SK-N-SH treated with all-trans-retinoic acid at 6 μM for 48 hours (cell line): ENCODE data around the gene NFIB.

Source experiments
- ARNTL ChIP-seq: fragments of 450-650 bp; formaldehyde crosslinking; IDR thresholded peaks from 2 replicates; pipeline ENCODE4 v1.5.0; 2020; ENCODE audit warnings: low read depth, mild to moderate bottlenecking, moderate library complexity, borderline replicate concordance
- BACH2 ChIP-seq: fragments of 250-450 bp; sonication (Bioruptor Pico); IDR thresholded peaks from 2 replicates; pipeline ENCODE4 v1.9.0; 2021; ENCODE audit warnings: mild to moderate bottlenecking, borderline replicate concordance
- ISL1 ChIP-seq: fragments of 250-450 bp; sonication (Bioruptor Pico); IDR thresholded peaks from 2 replicates; pipeline ENCODE4 v2.1.2; 2022; ENCODE audit warnings: mild to moderate bottlenecking, moderate library complexity
- PATZ1 ChIP-seq: fragments of 250-450 bp; sonication (Bioruptor Pico); IDR thresholded peaks from 2 replicates; pipeline ENCODE4 v1.8.0; 2020; ENCODE audit warnings: mild to moderate bottlenecking, moderate library complexity, borderline replicate concordance
- POU6F1 ChIP-seq: fragments of 250-450 bp; sonication (Bioruptor Pico); IDR thresholded peaks from 2 replicates; pipeline ENCODE4 v1.8.0; 2021; ENCODE audit warnings: low read depth, mild to moderate bottlenecking, moderate library complexity, borderline replicate concordance
- RARB ChIP-seq: fragments of 250-450 bp; sonication (Bioruptor Pico); IDR thresholded peaks from 2 replicates; pipeline ENCODE4 v1.8.0; 2021; ENCODE audit warnings: mild to moderate bottlenecking, moderate library complexity
- SNAI2 ChIP-seq: fragments of 250-450 bp; sonication (Bioruptor Pico); IDR thresholded peaks from 2 replicates; pipeline ENCODE4 v1.5.0; 2020; ENCODE audit warnings: mild to moderate bottlenecking, moderate library complexity
- ZC3H10 ChIP-seq: fragments of 250-450 bp; sonication (Bioruptor Pico); IDR thresholded peaks from 2 replicates; pipeline ENCODE4 v1.5.1; 2021; ENCODE audit warnings: mild to moderate bottlenecking, moderate library complexity
- ZFP3 ChIP-seq: fragments of 250-450 bp; sonication (Bioruptor Pico); IDR thresholded peaks from 2 replicates; pipeline ENCODE4 v1.5.0; 2020; ENCODE audit warnings: mild to moderate bottlenecking, moderate library complexity
- ZFP30 ChIP-seq: fragments of 450-650 bp; formaldehyde crosslinking; IDR thresholded peaks from 2 replicates; pipeline ENCODE4 v1.5.0; 2022; ENCODE audit warnings: mild to moderate bottlenecking, moderate library complexity
- ZNF565 ChIP-seq: fragments of 450-650 bp; formaldehyde crosslinking; conservative IDR thresholded peaks from 2 replicates; pipeline ENCODE4 v1.5.0; 2020; ENCODE audit warnings: low read depth, mild to moderate bottlenecking, moderate library complexity
- TF ChIP-seq, protein P1 (sequence below): fragments of 250-450 bp; sonication (Bioruptor Pico); IDR thresholded peaks from 2 replicates; pipeline ENCODE4 v1.5.1; 2021; ENCODE audit warnings: mild to moderate bottlenecking, moderate library complexity

GRCh38 chr9:14151451-14151850 is 162.5 kb downstream of the NFIB start:
- TF ChIP-seq, protein P1, sequence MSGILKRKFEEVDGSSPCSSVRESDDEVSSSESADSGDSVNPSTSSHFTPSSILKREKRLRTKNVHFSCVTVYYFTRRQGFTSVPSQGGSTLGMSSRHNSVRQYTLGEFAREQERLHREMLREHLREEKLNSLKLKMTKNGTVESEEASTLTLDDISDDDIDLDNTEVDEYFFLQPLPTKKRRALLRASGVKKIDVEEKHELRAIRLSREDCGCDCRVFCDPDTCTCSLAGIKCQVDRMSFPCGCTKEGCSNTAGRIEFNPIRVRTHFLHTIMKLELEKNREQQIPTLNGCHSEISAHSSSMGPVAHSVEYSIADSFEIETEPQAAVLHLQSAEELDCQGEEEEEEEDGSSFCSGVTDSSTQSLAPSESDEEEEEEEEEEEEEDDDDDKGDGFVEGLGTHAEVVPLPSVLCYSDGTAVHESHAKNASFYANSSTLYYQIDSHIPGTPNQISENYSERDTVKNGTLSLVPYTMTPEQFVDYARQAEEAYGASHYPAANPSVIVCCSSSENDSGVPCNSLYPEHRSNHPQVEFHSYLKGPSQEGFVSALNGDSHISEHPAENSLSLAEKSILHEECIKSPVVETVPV (CRISPR knock-in tag), result no peak
- TF ChIP-seq RARB (CRISPR knock-in tag) (no peak), ZFP30 (CRISPR knock-in tag) (no peak), ISL1 (CRISPR knock-in tag) (no peak), POU6F1 (no peak), PATZ1 (CRISPR knock-in tag) (no peak), ZC3H10 (CRISPR knock-in tag) (no peak), BACH2 (CRISPR knock-in tag) (no peak), ZFP3 (no peak), SNAI2 (CRISPR knock-in tag) (no peak), ZNF565 (CRISPR knock-in tag) (no peak), ARNTL (CRISPR knock-in tag) (no peak)
